GM19397 (cell line): ENCODE measurements around the gene OGG1.
A peak's percentile ranks its signal among the peaks of the same experiment; 100 is the strongest.

ENCODE experiments used
- ATAC-seq: cut with Tn5 transposase; IDR thresholded peaks from one replicate; pipeline ENCODE4 v1.9.1; 2021; ENCODE audit warnings: mild to moderate bottlenecking, moderate library complexity; ENCODE audit not compliant: unreplicated experiment

The OGG1 gene

GRCh38 chr3:9781978-9782603, 32.3 kb downstream of the OGG1 start:
- ATAC-seq: no peak

GRCh38 chr3:9782770-9783169, 33.0 kb downstream of the OGG1 start:
- no peak for ATAC-seq

- no peak for ATAC-seq
Observed at GRCh38 chr3:9783954-9784353, 34.2 kb downstream of the OGG1 start.

- ATAC-seq: no peak
Observed at GRCh38 chr3:9784965-9785364, 35.2 kb downstream of the OGG1 start.

GRCh38 chr3:9785602-9786001, 35.9 kb downstream of the OGG1 start:
- ATAC-seq: no peak

- ATAC-seq: no peak
Observed at GRCh38 chr3:9786209-9786739, 36.5 kb downstream of the OGG1 start.

- ATAC-seq: no peak
Observed at GRCh38 chr3:9786825-9787669, 37.3 kb downstream of the OGG1 start.

- ATAC-seq: no peak
Observed at GRCh38 chr3:9787714-9788113, 38.0 kb downstream of the OGG1 start.

GRCh38 chr3:9791127-9791526, 41.4 kb downstream of the OGG1 start:
- ATAC-seq: no peak

- ATAC-seq: no peak
Observed at GRCh38 chr3:9791790-9792404, 42.1 kb downstream of the OGG1 start.

- ATAC-seq: peak; percentile 79
Observed at GRCh38 chr3:9792405-9793160, 42.8 kb downstream of the OGG1 start, which contains the start of the genes ARPC4 and TADA3. TSS of gene ARPC4 (plus strand) at chr3:9793082. CDS start at chr3:9793122, 40 bp downstream. TSS of gene TADA3 (minus strand) at chr3:9792473. CDS start at chr3:9791466, 1,007 bp downstream.

GRCh38 chr3:9793161-9793781, 43.5 kb downstream of the OGG1 start:
- peak; percentile 3 for ATAC-seq

GRCh38 chr3:9794400-9794799, 44.6 kb downstream of the OGG1 start:
- ATAC-seq: no peak

GRCh38 chr3:9795207-9795606, 45.5 kb downstream of the OGG1 start:
- no peak for ATAC-seq

- no peak for ATAC-seq
Observed at GRCh38 chr3:9797196-9797945, 47.6 kb downstream of the OGG1 start.

- no peak for ATAC-seq
Observed at GRCh38 chr3:9800529-9800928, 50.8 kb downstream of the OGG1 start.

GRCh38 chr3:9803494-9803893, 53.7 kb downstream of the OGG1 start:
- no peak for ATAC-seq

- no peak for ATAC-seq
Observed at GRCh38 chr3:9804996-9805395, 55.2 kb downstream of the OGG1 start.

- no peak for ATAC-seq
Observed at GRCh38 chr3:9806137-9806536, 56.4 kb downstream of the OGG1 start.
